Fibroblast of lung (primary cell): ENCODE results near the gene AKNAD1.

Experiments
- EZH2 ChIP-seq: IDR thresholded peaks from 2 replicates; pipeline ENCODE4 v1.5.1; 2012; ENCODE audit warnings: low read length, control low read depth, mild to moderate bottlenecking; ENCODE audit errors: missing control alignments
- TF ChIP-seq, protein P1 (sequence below), 2 donors: IDR thresholded peaks in 1 of 2; conservative IDR thresholded peaks in 1 of 2; 1 replicate in 1 of 2; 2 replicates in 1 of 2; pipeline ENCODE4 v1.5.1; 2011 to 2012; ENCODE audit warnings: low read length in 2 of 2, control low read depth in 1 of 2, inconsistent platforms in 1 of 2, low read depth in 1 of 2, mild to moderate bottlenecking in 1 of 2

DNA sequence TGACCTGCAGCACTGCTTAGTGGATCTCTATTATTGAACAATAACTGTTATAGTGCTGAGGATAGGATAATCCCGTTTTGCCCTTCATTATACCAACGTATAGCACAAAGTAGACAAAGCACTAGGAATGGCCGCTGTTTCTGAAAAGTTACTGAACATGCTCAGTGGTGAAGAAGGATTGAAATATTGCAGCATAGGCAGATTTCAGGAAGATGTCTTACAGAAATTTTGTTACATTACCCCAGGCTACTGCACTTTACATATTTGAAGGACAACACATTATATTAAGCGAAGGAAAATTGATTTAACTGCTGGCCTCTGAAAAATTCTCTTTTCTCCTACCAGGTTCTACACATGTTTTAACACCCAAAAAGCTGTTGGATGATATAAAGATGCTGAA, 48.5 kb downstream of the AKNAD1 start:
- TF ChIP-seq, protein P1, sequence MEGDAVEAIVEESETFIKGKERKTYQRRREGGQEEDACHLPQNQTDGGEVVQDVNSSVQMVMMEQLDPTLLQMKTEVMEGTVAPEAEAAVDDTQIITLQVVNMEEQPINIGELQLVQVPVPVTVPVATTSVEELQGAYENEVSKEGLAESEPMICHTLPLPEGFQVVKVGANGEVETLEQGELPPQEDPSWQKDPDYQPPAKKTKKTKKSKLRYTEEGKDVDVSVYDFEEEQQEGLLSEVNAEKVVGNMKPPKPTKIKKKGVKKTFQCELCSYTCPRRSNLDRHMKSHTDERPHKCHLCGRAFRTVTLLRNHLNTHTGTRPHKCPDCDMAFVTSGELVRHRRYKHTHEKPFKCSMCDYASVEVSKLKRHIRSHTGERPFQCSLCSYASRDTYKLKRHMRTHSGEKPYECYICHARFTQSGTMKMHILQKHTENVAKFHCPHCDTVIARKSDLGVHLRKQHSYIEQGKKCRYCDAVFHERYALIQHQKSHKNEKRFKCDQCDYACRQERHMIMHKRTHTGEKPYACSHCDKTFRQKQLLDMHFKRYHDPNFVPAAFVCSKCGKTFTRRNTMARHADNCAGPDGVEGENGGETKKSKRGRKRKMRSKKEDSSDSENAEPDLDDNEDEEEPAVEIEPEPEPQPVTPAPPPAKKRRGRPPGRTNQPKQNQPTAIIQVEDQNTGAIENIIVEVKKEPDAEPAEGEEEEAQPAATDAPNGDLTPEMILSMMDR (conservative IDR thresholded peaks at IDR 0.05 in 1 of 2, IDR thresholded peaks at IDR 0.05 in 1 of 2; ENCODE audit: low read depth in 1 of 2, low read length in 2 of 2) = no peak
- no peak for TF ChIP-seq EZH2
